Chondrocyte (in vitro differentiated cells): ENCODE measurements around the gene ORAI1. TPM values are rescaled to one million over a fixed set of nuclear protein-coding genes. Genes with fewer than 3 reads are reported as not detected.

Experiments
- DNase-seq: peaks from one replicate; pipeline ENCODE4 v3.0.0; 2021; ENCODE audit warnings: mixed read lengths, low spot score
- H3K27ac Mint-ChIP-seq: one replicate; pipeline ENCODE4 v1.8.0; 2021; ENCODE audit warnings: mild to moderate bottlenecking, moderate library complexity, mixed read lengths; ENCODE audit not compliant: unreplicated experiment
- H3K27me3 Mint-ChIP-seq: 2 replicates; pipeline ENCODE4 v1.8.0; 2021; ENCODE audit warnings: low read depth, mixed read lengths
- H3K36me3 Mint-ChIP-seq: 2 replicates; pipeline ENCODE4 v1.8.0; 2021; ENCODE audit warnings: low read depth, mixed read lengths
- H3K4me1 Mint-ChIP-seq: 2 replicates; pipeline ENCODE4 v1.8.0; 2021; ENCODE audit warnings: low read depth, mild to moderate bottlenecking, mixed read lengths
- H3K4me3 Mint-ChIP-seq: one replicate; pipeline ENCODE4 v1.8.0; 2021; ENCODE audit warnings: mild to moderate bottlenecking, moderate library complexity, mixed read lengths; ENCODE audit not compliant: unreplicated experiment
- H3K9me3 Mint-ChIP-seq: 2 replicates; pipeline ENCODE4 v1.8.0; 2021; ENCODE audit warnings: low read depth, mixed read lengths
- total RNA-seq: library from RNA; stranded (reverse); gene quantifications from 3 replicates; pipeline ENCODE4 v1.2.1, GENCODE V29; 2021
- TF ChIP-seq, protein P1 (sequence below): fragments of 200-600 bp; sonication (generic); IDR thresholded peaks from 2 replicates; pipeline ENCODE4 v1.5.0; 2021; ENCODE audit warnings: antibody characterized with exemption, mild to moderate bottlenecking, moderate library complexity

Gene ORAI1
- total RNA-seq, 1 donor from 2014 or later, result 8.9 TPM

- peaks cover 4% of the 10 kb centered on the region for H3K36me3 Mint-ChIP-seq
- TF ChIP-seq, protein P1, sequence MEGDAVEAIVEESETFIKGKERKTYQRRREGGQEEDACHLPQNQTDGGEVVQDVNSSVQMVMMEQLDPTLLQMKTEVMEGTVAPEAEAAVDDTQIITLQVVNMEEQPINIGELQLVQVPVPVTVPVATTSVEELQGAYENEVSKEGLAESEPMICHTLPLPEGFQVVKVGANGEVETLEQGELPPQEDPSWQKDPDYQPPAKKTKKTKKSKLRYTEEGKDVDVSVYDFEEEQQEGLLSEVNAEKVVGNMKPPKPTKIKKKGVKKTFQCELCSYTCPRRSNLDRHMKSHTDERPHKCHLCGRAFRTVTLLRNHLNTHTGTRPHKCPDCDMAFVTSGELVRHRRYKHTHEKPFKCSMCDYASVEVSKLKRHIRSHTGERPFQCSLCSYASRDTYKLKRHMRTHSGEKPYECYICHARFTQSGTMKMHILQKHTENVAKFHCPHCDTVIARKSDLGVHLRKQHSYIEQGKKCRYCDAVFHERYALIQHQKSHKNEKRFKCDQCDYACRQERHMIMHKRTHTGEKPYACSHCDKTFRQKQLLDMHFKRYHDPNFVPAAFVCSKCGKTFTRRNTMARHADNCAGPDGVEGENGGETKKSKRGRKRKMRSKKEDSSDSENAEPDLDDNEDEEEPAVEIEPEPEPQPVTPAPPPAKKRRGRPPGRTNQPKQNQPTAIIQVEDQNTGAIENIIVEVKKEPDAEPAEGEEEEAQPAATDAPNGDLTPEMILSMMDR, result no peak
- H3K4me3 Mint-ChIP-seq, result peak overlapping the region; percentile 93
- H3K4me1 Mint-ChIP-seq, result peaks cover 56% of the 10 kb centered on the region
- DNase-seq, result no peak
- H3K9me3 Mint-ChIP-seq, result no peaks in the 10 kb centered on the region
- peak overlapping the region; percentile 97 for H3K27ac Mint-ChIP-seq
- no peaks in the 10 kb centered on the region for H3K27me3 Mint-ChIP-seq
These were observed 47.0 kb upstream of the ORAI1 start for GRCh38 chr12:121579190-121579791.

DNA sequence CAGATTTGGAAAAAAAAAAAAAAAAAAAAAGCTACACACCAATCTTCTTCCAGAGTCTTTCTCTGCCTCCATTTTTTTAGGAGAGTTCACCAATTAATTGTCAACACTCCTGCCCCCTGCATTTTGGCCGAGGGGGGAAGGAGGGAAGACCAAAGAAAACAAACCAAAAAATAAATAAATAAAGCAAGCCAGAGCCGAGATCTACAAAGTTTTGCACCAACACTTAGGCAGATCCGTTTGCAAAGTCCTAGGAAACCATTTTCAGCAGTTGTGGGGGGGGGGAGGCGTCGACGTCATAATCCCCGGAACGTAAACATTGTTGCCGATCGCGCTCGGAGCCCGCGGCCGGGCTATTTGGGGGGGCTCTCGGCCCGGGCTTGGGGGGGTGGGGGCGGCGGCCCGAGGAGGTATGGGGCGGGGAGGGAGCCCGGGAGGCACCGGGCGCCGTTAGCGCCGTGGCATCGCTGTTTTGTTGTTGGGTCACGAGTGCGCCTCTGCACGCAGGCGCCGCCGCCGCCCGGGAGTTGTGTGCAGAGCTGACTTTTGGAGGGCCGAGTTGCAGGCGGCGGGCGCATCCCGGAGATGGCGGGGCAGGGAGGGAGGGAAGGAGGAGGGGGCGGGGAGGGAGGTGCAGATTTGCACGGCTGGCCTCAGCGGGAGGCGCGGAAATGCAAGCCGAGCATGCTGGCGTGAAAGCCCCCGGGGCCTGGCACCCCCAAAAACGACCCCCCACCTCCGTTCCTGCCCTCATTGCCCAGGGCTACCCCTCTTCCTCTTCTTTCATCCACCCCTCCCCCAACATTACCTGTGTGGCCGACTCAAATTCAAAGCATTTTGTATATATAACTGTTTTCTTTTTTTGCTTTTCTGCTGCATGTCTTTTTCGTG lies 46.1 kb upstream of the ORAI1 start:
- Mint-ChIP-seq H3K27me3 (no peaks in the 10 kb centered on the region), H3K27ac (peak overlapping the region; percentile 97), H3K4me1 (peaks cover 56% of the 10 kb centered on the region), H3K9me3 (no peaks in the 10 kb centered on the region), H3K36me3 (peaks cover 2% of the 10 kb centered on the region), H3K4me3 (peak overlapping the region; percentile 93)
- TF ChIP-seq, protein P1, result no peak
- DNase-seq, result no peak

GRCh38 chr12:121580959-121581685 lies 45.2 kb upstream of the ORAI1 start, which contains the start of gene KDM2B:
Gene KDM2B, minus strand, starts transcription at chr12:121581023. Its CDS starts 112 bp downstream, at chr12:121580911.
- TF ChIP-seq, protein P1, result peak; percentile 16
- H3K4me1 Mint-ChIP-seq, result peaks cover 47% of the 10 kb centered on the region
- no peaks in the 10 kb centered on the region for H3K36me3 Mint-ChIP-seq
- H3K27me3 Mint-ChIP-seq, result no peaks in the 10 kb centered on the region
- DNase-seq, result no peak
- peak within 1 kb of the TSS; percentile 97 for H3K27ac Mint-ChIP-seq
- no peaks in the 10 kb centered on the region for H3K9me3 Mint-ChIP-seq
- peak within 1 kb of the TSS; percentile 93 for H3K4me3 Mint-ChIP-seq

DNA sequence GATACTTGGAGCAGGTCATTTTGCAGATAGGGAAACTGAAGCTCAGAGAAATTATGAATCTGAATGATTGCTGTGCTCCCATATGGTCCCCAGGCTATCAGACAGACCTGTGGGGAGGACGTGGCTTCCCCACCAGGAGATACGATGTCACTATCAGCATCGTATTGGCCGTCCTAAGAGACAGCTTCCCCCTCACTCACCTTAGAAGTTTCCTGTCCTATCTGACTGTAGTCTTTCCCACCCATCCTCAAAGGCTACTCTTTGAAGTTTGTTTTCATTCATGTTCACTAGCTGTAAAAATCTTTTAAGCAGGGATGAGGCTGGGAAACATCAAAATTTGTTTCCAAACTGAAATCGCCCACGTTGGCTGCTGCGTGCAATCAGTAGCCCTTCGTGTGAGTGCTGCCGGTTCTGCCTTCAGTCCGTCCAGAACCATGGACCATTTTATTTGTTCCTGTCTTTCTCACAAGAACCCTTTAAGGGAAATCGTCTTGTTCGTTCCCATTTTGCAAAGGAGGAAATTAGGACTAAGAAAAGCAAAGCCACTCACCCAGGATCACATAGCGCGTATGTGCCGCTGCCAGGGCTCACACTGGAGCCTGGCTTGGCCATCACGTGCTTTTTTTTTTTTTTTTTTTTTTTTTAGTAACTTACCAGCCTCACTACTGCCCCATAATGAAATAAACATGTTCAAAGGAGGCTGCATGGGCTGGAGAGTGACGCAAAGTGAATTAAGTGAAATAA lies 44.5 kb upstream of the ORAI1 start:
- Mint-ChIP-seq H3K27ac (peak overlapping the region; percentile 94), H3K4me3 (peak overlapping the region; percentile 93), H3K27me3 (no peaks in the 10 kb centered on the region), H3K9me3 (no peaks in the 10 kb centered on the region), H3K36me3 (no peaks in the 10 kb centered on the region), H3K4me1 (peaks cover 40% of the 10 kb centered on the region)
- TF ChIP-seq, protein P1, result peak; percentile 50
- DNase-seq, result no peak
